Measurements from ENCODE around the gene PPP3R1. TPM values are rescaled to one million over a fixed set of nuclear protein-coding genes. Genes with fewer than 3 reads are reported as not detected.
A peak's percentile ranks its signal among the peaks of the same experiment; 100 is the strongest.

The PPP3R1 gene
- polyA plus RNA-seq, 1 experiment = 5.2 TPM

DNA sequence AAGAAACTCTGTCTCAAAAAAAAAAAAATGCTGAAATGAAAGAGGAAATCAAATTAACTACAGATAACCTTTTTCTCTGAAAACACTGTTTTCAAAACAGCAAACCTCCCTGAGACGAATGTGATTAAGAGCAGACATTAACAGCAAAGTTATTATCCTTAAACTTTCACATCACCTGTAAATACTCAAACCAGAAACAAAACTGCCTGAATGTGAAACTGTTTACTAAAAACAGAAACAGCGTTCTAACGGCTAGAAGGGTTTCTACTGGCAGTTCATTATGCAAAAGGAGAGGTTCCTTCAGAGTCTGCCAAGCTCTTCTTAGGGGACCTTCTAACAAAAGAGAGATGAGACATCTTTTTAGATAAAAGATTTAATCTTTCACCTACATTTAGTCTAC is 48.7 kb downstream of the PPP3R1 start:
- POLR2A ChIA-PET = no interaction called here
- DNase-seq (ENCODE audit: low read depth) = no peak
- TF ChIP-seq, protein P1, sequence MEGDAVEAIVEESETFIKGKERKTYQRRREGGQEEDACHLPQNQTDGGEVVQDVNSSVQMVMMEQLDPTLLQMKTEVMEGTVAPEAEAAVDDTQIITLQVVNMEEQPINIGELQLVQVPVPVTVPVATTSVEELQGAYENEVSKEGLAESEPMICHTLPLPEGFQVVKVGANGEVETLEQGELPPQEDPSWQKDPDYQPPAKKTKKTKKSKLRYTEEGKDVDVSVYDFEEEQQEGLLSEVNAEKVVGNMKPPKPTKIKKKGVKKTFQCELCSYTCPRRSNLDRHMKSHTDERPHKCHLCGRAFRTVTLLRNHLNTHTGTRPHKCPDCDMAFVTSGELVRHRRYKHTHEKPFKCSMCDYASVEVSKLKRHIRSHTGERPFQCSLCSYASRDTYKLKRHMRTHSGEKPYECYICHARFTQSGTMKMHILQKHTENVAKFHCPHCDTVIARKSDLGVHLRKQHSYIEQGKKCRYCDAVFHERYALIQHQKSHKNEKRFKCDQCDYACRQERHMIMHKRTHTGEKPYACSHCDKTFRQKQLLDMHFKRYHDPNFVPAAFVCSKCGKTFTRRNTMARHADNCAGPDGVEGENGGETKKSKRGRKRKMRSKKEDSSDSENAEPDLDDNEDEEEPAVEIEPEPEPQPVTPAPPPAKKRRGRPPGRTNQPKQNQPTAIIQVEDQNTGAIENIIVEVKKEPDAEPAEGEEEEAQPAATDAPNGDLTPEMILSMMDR (IDR thresholded peaks at IDR 0.05; ENCODE audit: insufficient read depth, low read depth, low read length) = no peak
- H3K4me3 ChIP-seq (ENCODE audit: low read depth, low read length) = no peak overlapping the region
- CTCF ChIA-PET = interaction anchor here (1.3 kb wide), 1 partner anchor 9 kb away, joined by 4 read pairs; no protein-coding TSS in a partner anchor
- no peaks in the 10 kb centered on the region for H3K36me3 ChIP-seq (ENCODE audit: control insufficient read depth, insufficient read depth, low read length)
- H3K27me3 ChIP-seq (ENCODE audit: control insufficient read depth, insufficient read depth, low read length) = no peaks in the 10 kb centered on the region

DNA sequence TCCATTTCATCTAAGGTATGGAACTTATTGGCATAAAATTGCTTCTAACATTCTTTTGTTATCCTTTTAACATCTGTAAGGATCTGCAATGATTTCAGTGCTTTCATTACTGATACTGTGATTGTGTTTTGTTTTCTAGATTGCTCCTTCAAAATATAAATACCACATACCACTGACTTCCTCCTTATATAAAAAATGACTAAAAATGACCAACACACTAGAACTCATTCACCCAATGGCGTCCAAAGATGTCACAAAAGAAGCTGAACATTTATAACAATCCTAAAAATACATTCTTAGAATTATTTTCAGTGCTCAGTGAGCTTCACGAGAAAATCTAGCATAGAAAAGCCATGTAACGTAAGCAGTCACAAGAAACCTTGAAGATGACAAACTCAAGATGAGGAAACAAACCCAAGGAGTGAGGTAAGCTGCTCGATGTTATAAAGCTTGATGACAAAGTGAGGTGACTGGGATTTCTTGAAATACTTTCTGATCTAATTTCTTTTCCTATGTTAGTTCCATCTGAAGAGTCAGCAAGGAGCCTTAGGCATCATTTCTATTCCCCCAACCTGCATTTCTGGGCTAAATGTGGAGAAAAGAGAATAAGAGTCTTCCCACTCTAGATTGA is 52.1 kb downstream of the PPP3R1 start:
- ChIA-PET CTCF (interaction anchor here (0.6 kb wide), 1 partner anchor 14 kb away, joined by 3 read pairs; no protein-coding TSS in a partner anchor), POLR2A (no interaction called here)
- Histone ChIP-seq H3K36me3 (ENCODE audit: control insufficient read depth, insufficient read depth, low read length) (no peaks in the 10 kb centered on the region), H3K4me3 (ENCODE audit: low read depth, low read length) (no peak overlapping the region), H3K27me3 (ENCODE audit: control insufficient read depth, insufficient read depth, low read length) (no peaks in the 10 kb centered on the region)
- TF ChIP-seq, protein P1 (IDR thresholded peaks at IDR 0.05; ENCODE audit: insufficient read depth, low read depth, low read length) = no peak
- DNase-seq (ENCODE audit: low read depth) = no peak

DNA sequence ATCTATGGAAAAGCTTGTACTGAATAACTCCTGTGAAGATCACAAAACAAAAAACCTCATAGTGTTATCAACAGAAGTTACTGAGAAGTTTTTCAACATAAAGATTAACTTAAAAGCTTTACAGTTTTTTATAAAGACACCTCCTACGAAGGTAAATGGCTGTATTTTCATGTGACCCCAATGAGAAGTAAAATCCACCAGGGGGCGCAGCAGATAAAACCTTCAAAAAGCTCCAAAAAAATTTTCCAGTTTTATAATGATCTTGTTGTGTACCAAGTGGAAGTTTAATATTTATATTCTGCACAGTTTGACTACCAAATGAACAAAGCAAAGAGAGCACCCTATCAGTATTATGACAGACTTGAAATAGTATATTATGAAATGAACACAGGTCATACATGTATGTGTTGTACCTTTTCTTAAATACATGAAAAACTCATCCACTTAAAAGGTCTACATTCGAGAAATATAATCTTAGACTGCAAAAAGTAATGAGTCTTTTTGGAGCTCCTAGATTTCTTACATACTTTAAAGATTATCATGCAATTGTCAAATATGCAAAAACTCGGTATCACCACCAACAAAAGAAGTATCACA is 56.1 kb downstream of the PPP3R1 start:
- no peaks in the 10 kb centered on the region for H3K27me3 ChIP-seq (ENCODE audit: control insufficient read depth, insufficient read depth, low read length)
- no peak overlapping the region for H3K4me3 ChIP-seq (ENCODE audit: low read depth, low read length)
- no peak for DNase-seq (ENCODE audit: low read depth)
- TF ChIP-seq, protein P1 (IDR thresholded peaks at IDR 0.05; ENCODE audit: insufficient read depth, low read depth, low read length) = peak; percentile 67
- ChIA-PET POLR2A (interaction anchor here (0.5 to 0.7 kb wide), 3 partner anchors 56 to 1699 kb away, joined by 3 to 4 read pairs (median 4); partner anchors contain the start of gene PPP3R1), CTCF (interaction anchor here (0.6 to 3.2 kb wide), 29 partner anchors 10 to 1718 kb away, joined by 3 to 22 read pairs (median 5); partner anchors contain the start of genes PNO1 and PPP3R1)
- H3K36me3 ChIP-seq (ENCODE audit: control insufficient read depth, insufficient read depth, low read length) = no peaks in the 10 kb centered on the region

DNA sequence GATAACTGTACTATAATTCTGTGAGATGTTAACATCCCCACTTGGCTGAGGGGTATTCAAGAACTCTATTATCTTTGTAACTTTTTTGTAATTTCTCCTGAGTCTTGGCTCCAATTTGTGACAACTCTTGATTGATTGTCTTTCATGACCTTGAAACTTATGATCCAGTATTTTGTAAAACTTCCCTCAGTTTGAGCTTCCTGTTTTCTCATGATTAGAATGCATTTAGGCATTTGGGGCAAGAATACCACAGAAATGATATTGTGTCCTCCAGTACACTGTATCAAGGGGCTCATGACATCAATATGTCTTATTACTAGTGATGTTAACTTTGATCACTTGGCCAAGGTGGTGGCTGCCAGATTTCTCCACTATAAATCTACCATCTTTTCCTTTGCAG is 57.2 kb downstream of the PPP3R1 start:
- CTCF ChIA-PET = interaction anchor here (0.6 to 3.2 kb wide), 11 partner anchors 8 to 247 kb away, joined by 3 to 22 read pairs (median 4); partner anchors contain the start of gene PPP3R1

More for the DNA sequence above, 57.2 kb downstream of the PPP3R1 start:
- DNase-seq (ENCODE audit: low read depth) = no peak
- Histone ChIP-seq H3K4me3 (ENCODE audit: low read depth, low read length) (no peak overlapping the region), H3K27me3 (ENCODE audit: control insufficient read depth, insufficient read depth, low read length) (no peaks in the 10 kb centered on the region), H3K36me3 (ENCODE audit: control insufficient read depth, insufficient read depth, low read length) (no peaks in the 10 kb centered on the region)
- TF ChIP-seq, protein P1 (IDR thresholded peaks at IDR 0.05; ENCODE audit: insufficient read depth, low read depth, low read length) = no peak
- POLR2A ChIA-PET = no interaction called here

Data from BJ (cell line).